HG03045 (cell line): ENCODE results near the gene RHEB.
"Not testable (repeated sequence)": the region's sequence is repeated elsewhere in the genome, so short reads cannot be mapped to it uniquely, and the experiment has no call there.

ENCODE experiments used
- ATAC-seq: cut with Tn5 transposase; IDR thresholded peaks from one replicate; pipeline ENCODE4 v1.9.1; 2021; ENCODE audit warnings: mild to moderate bottlenecking, moderate library complexity; ENCODE audit not compliant: unreplicated experiment

RHEB gene

GRCh38 chr7:151519765-151520418, at the start of gene RHEB:
RHEB (minus strand) TSS chr7:151519895; CDS start chr7:151519511, 384 bp downstream.
- peak; percentile 82 for ATAC-seq

- ATAC-seq, result no peak
These were observed 47.2 kb upstream of the RHEB start for GRCh38 chr7:151566897-151567320.

- ATAC-seq, result no peak
These were observed 45.8 kb upstream of the RHEB start for GRCh38 chr7:151565541-151565940.

GRCh38 chr7:151560243-151560642, 40.5 kb upstream of the RHEB start:
- ATAC-seq, result no peak

GRCh38 chr7:151559557-151560183, 40.0 kb upstream of the RHEB start:
- ATAC-seq, result no peak

GRCh38 chr7:151558575-151558974, 38.9 kb upstream of the RHEB start:
- ATAC-seq, result no peak

- no peak for ATAC-seq
These were observed 36.9 kb upstream of the RHEB start for GRCh38 chr7:151556592-151556991.

- ATAC-seq, result no peak
These were observed 33.7 kb upstream of the RHEB start for GRCh38 chr7:151553356-151553755.

- ATAC-seq, result no peak
These were observed 32.8 kb upstream of the RHEB start for GRCh38 chr7:151552352-151553028.

- no peak for ATAC-seq
These were observed 32.1 kb upstream of the RHEB start for GRCh38 chr7:151551820-151552219.

- ATAC-seq, result no peak
These were observed 31.1 kb upstream of the RHEB start for GRCh38 chr7:151550656-151551286.

- ATAC-seq, result no peak
These were observed 29.9 kb upstream of the RHEB start for GRCh38 chr7:151549644-151550043.

- ATAC-seq, result no peak
These were observed 29.4 kb upstream of the RHEB start for GRCh38 chr7:151549083-151549482.

GRCh38 chr7:151544183-151544582, 24.5 kb upstream of the RHEB start:
- ATAC-seq, result no peak

- no peak for ATAC-seq
These were observed 23.0 kb upstream of the RHEB start for GRCh38 chr7:151542606-151543130.

- ATAC-seq, result no peak
These were observed 22.2 kb upstream of the RHEB start for GRCh38 chr7:151541709-151542499.

- no peak for ATAC-seq
These were observed 20.5 kb upstream of the RHEB start for GRCh38 chr7:151540146-151540545.

- ATAC-seq, result peak; percentile 55
These were observed 19.5 kb upstream of the RHEB start for GRCh38 chr7:151539088-151539671.

- no peak for ATAC-seq
These were observed 18.3 kb upstream of the RHEB start for GRCh38 chr7:151537818-151538561.

- ATAC-seq, result not testable (repeated sequence)
These were observed 16.5 kb upstream of the RHEB start for GRCh38 chr7:151536178-151536577.
